T-cell (primary cell): ENCODE results near the gene SERPINI1. TPM values are rescaled to one million over a fixed set of nuclear protein-coding genes. Genes with fewer than 3 reads are reported as not detected.
A peak's percentile ranks its signal among the peaks of the same experiment; 100 is the strongest.

ENCODE experiments used
- ATAC-seq, 4 experiments: fragments of 200-7000 bp in 3 of 4; fragments of 150-1000 bp in 1 of 4; cut with Tn5 transposase; replicated peaks in 1 of 4; 1 replicate in 3 of 4; 2 replicates in 1 of 4; pipeline ENCODE4 v1.10.0; 2021; ENCODE audit warnings: moderate library complexity in 3 of 4, mild to moderate bottlenecking in 2 of 4, moderate number of reproducible peaks in 1 of 4
- CTCF ChIA-PET, 2 donors: fragments of 300-600 bp; sonication (Branson Sonifier 250); formaldehyde crosslinking; loops; one replicate each; lab custom pipeline; 2022; ENCODE audit warnings: antibody characterized with exemption in 2 of 2; lab: Charles Lee
- POLR2A ChIA-PET, 2 donors: fragments of 300-600 bp; sonication (Branson Sonifier 250); formaldehyde crosslinking; loops; one replicate each; lab custom pipeline; 2022; ENCODE audit warnings: antibody characterized with exemption in 2 of 2; lab: Charles Lee
- DNase-seq, 35 experiments: peaks; one replicate each; pipeline versions ENCODE4 v3.0.0 to v3.0.0-alpha.2; 2013 to 2023
- H3K27ac ChIP-seq: one replicate; pipeline ENCODE4 v1.5.1; 2013; ENCODE audit warnings: low read length
- H3K27me3 ChIP-seq, 2 experiments: replicated peaks in 1 of 2; 1 replicate in 1 of 2; 2 replicates in 1 of 2; pipeline versions ENCODE4 v1.6.1 to v1.7.0; 2013; ENCODE audit warnings: low read length in 1 of 2, mixed read lengths in 1 of 2; ENCODE audit not compliant: control insufficient read depth in 2 of 2, insufficient read depth in 2 of 2; ENCODE audit errors: extremely low read depth in 1 of 2
- H3K36me3 ChIP-seq, 2 donors: 1 replicate in 1 of 2; 2 replicates in 1 of 2; pipeline versions ENCODE4 v1.6.1 to v1.7.0; 2013; ENCODE audit warnings: low read length in 1 of 2; ENCODE audit not compliant: control insufficient read depth in 2 of 2, insufficient read depth in 1 of 2; ENCODE audit errors: extremely low read depth in 1 of 2
- H3K4me1 ChIP-seq, 2 experiments: 1 replicate in 1 of 2; 2 replicates in 1 of 2; pipeline versions ENCODE4 v1.6.1 to v1.7.0; 2013; ENCODE audit warnings: low read length in 2 of 2, mixed read lengths in 1 of 2; ENCODE audit not compliant: insufficient read depth in 2 of 2, control insufficient read depth in 1 of 2; ENCODE audit errors: extremely low read depth in 1 of 2
- H3K4me3 ChIP-seq, 2 donors: 1 replicate in 1 of 2; 2 replicates in 1 of 2; pipeline versions ENCODE4 v1.5.1 to v1.7.0; 2013; ENCODE audit warnings: mild to moderate bottlenecking in 2 of 2, low read length in 1 of 2, moderate library complexity in 1 of 2; ENCODE audit not compliant: control insufficient read depth in 1 of 2; ENCODE audit errors: extremely low read depth in 1 of 2
- H3K9me3 ChIP-seq: 2 replicates; pipeline ENCODE4 v1.7.0; 2013
- H3K27ac Mint-ChIP-seq, 2 donors: one replicate each; pipeline ENCODE4 v1.8.0; 2020 to 2021; ENCODE audit warnings: mild to moderate bottlenecking in 2 of 2, mixed read lengths in 2 of 2
- H3K27me3 Mint-ChIP-seq, 2 donors: one replicate each; pipeline ENCODE4 v1.8.0; 2021 to 2022; ENCODE audit warnings: mixed read lengths in 2 of 2
- H3K36me3 Mint-ChIP-seq: one replicate; pipeline ENCODE4 v1.8.0; 2021; ENCODE audit warnings: mixed read lengths
- H3K4me1 Mint-ChIP-seq, 3 donors: one replicate each; pipeline ENCODE4 v1.8.0; 2020 to 2022; ENCODE audit warnings: mixed read lengths in 3 of 3, mild to moderate bottlenecking in 1 of 3
- H3K4me3 Mint-ChIP-seq, 3 donors: one replicate each; pipeline ENCODE4 v1.8.0; 2020 to 2022; ENCODE audit warnings: mild to moderate bottlenecking in 3 of 3, mixed read lengths in 3 of 3, moderate library complexity in 3 of 3
- H3K9me3 Mint-ChIP-seq, 3 donors: one replicate each; pipeline ENCODE4 v1.8.0; 2020 to 2022; ENCODE audit warnings: mixed read lengths in 3 of 3
- WGBS: methylation state at CpG from one replicate; pipeline ENCODE4 v1.1.5; 2013; ENCODE audit warnings: missing lambda C conversion rate; ENCODE audit not compliant: insufficient coverage; 5-methylcytosine and 5-hydroxymethylcytosine counted together
- total RNA-seq, 35 experiments: library from RNA in 6 of 35; stranded (reverse) in 6 of 35; fragments of 120-200 nt in 1 of 35; gene quantifications; one replicate each; pipeline versions ENCODE4 v1.2.1 to v1.2.4 and lab custom pipeline; 2013 to 2026

SERPINI1 gene
- total RNA-seq, 5 donors from 2014 or later (not counting 1 experiment from before 2014, with no cell fraction given): 2.8 to 4.1 (median 3.0) TPM

DNA sequence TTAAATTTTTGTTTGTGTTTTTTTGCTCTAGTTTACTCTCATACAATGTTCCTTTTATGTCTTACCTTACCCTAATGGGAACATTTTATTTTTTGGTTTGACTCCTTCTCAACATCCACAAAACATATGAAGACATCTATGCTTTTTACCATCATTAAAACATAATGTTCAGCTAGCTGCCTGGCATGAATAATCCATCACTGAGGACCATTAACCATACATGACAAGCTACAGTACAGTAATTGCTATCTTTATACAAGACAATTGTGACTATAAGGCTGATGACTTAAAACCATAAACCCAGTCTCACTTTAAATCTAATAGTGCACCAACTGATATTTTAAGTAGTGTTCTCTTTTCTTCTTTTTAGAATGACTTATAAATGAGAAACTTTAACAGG is 13.7 kb downstream of the SERPINI1 start:
- H3K36me3 ChIP-seq: no peaks in the 10 kb centered on the region
- Mint-ChIP-seq H3K27ac (no peak overlapping the region), H3K4me3 (no peak overlapping the region), H3K36me3 (no peaks in the 10 kb centered on the region), H3K27me3 (no peaks in the 10 kb centered on the region), H3K9me3 (no peaks in the 10 kb centered on the region), H3K4me1 (peaks cover 13 to 22% (median 16%) of the 10 kb centered on the region in 3 donors)
- H3K27me3 ChIP-seq: no peaks in the 10 kb centered on the region
- H3K27ac ChIP-seq: no peak overlapping the region
- ChIA-PET POLR2A (interaction anchor here in 1 of 2 donors (0.6 kb wide), 1 partner anchor 56 kb away, joined by 3 read pairs; no protein-coding TSS in a partner anchor), CTCF (interaction anchor here (0.7 to 1.2 kb wide), 2 partner anchors 12 to 369 kb away, joined by 3 read pairs; partner anchors contain the start of gene ZBBX (in 1 of the 2))
- H3K4me1 ChIP-seq: peaks cover 0 to 4% of the 10 kb centered on the region in 2 experiments
- DNase-seq: no peak
- no peak overlapping the region for H3K4me3 ChIP-seq
- ATAC-seq: no peak
- H3K9me3 ChIP-seq: no peaks in the 10 kb centered on the region

DNA sequence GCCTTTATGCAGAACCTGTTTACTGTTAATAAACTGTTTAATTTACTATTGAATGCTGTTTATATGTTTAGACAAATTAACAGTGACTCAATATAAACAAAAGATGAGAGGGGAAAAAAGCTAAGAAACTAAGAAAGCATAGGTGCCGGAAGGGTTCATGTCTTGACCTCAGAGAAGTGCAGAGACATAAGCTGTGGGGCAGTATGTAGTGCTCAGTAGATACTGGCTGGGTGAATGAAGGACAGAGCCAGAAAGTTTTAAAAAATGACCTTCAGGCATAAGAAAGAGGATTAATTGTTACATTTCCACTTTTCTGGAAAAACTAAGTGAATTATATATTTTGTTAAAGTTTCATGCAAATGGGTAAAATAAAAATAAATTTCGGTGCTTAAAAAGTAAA is 14.2 kb downstream of the SERPINI1 start:
- Mint-ChIP-seq H3K27me3 (no peaks in the 10 kb centered on the region), H3K4me3 (no peak overlapping the region), H3K9me3 (no peaks in the 10 kb centered on the region), H3K27ac (peak overlapping the region; percentile 18 to 37), H3K36me3 (no peaks in the 10 kb centered on the region), H3K4me1 (peaks cover 13 to 23% (median 16%) of the 10 kb centered on the region in 3 donors)
- DNase-seq: no peak
- ChIA-PET POLR2A (interaction anchor here (0.6 to 1.1 kb wide), 2 partner anchors 16 to 56 kb away, joined by 3 read pairs; no protein-coding TSS in a partner anchor), CTCF (no interaction called here)
- no peak overlapping the region for H3K27ac ChIP-seq
- no peaks in the 10 kb centered on the region for H3K27me3 ChIP-seq
- no CpG with 5 or more reads among the region's 2 CpGs for WGBS
- no peaks in the 10 kb centered on the region for H3K9me3 ChIP-seq
- no peaks in the 10 kb centered on the region for H3K36me3 ChIP-seq
- H3K4me3 ChIP-seq: no peak overlapping the region
- ATAC-seq: no peak
- H3K4me1 ChIP-seq: peaks cover 0 to 4% of the 10 kb centered on the region in 2 experiments

DNA sequence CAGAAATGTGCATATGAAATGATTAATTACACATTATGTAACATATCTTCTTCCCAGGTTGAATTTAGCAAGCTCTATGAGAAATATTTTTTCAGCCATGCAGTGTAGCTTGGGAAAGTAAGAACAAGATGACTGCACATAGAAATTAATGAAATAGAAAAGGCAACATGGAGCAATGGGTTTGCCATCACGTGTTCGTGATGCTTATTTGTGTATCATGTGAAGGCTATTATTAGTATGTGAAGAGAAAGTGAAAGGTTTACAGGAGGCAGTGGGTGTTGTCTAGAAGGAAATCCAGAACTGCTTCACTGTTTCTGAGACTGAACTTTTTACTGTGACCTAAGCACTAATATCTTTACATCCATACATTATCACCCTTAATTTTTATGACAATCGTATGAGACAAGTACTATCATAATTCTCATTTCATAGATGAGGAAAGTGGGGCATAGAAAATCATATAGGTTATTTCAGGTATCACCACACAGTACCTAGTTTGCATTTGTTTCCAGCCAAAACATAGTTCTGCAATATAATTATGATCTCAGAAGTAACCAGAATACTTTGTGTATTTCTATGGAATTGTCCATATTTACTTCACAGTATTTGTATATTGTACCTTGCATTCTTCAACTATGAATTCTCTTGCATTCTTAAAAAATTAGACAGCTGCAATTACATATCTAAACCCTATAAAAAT is 14.9 kb downstream of the SERPINI1 start:
- H3K27me3 ChIP-seq: no peaks in the 10 kb centered on the region
- Mint-ChIP-seq H3K36me3 (no peaks in the 10 kb centered on the region), H3K4me3 (peak overlapping the region in 2 of 3 donors; percentile 2 to 38), H3K4me1 (peaks cover 16 to 25% (median 16%) of the 10 kb centered on the region in 3 donors), H3K9me3 (no peaks in the 10 kb centered on the region), H3K27ac (peak overlapping the region; percentile 69 to 71), H3K27me3 (no peaks in the 10 kb centered on the region)
- no peak overlapping the region for H3K4me3 ChIP-seq
- no peaks in the 10 kb centered on the region for H3K36me3 ChIP-seq
- ATAC-seq (peak in 3 of 4 experiments; percentile 23 to 77 (median 42)), DNase-seq (peak in 2 of 35 experiments; percentile 1 to 42)
- no peak overlapping the region for H3K27ac ChIP-seq
- H3K4me1 ChIP-seq: peaks cover 0 to 5% of the 10 kb centered on the region in 2 experiments
- H3K9me3 ChIP-seq: no peaks in the 10 kb centered on the region
- CTCF ChIA-PET: no interaction called here
- POLR2A ChIA-PET: interaction anchor here in 1 of 2 donors (1.1 kb wide), 1 partner anchor 17 kb away, joined by 3 read pairs; no protein-coding TSS in a partner anchor
- WGBS: 0% methylated on average over 2 of the region's 3 CpGs

DNA sequence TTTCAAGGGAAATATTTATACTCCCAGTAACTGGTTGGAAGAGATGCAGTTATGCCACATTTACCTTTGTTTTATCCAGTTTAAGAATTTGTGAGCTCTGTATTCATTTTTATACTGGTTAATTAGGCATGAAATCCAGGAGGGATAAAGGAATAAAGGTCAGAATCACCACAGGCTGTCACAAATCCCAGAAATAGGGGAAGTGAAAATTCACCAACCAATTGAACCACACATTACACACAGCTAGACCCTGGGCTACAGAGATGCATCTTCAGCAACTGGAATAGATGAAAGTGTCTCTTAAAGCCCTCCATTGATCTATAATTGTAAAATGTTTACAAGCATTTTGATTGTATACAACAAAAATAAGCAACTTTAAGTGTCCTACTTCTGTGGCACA is 18.5 kb downstream of the SERPINI1 start:
- peaks cover 0 to 6% of the 10 kb centered on the region in 2 experiments for H3K4me1 ChIP-seq
- no peak overlapping the region for H3K4me3 Mint-ChIP-seq
- no peaks in the 10 kb centered on the region for H3K27me3 Mint-ChIP-seq
- no peak for DNase-seq
- H3K4me3 ChIP-seq: no peak overlapping the region
- no peaks in the 10 kb centered on the region for H3K27me3 ChIP-seq
- H3K9me3 ChIP-seq: no peaks in the 10 kb centered on the region
- H3K36me3 ChIP-seq: no peaks in the 10 kb centered on the region
- no peak overlapping the region for H3K27ac Mint-ChIP-seq
- no peak for ATAC-seq
- H3K27ac ChIP-seq: no peak overlapping the region
- no peaks in the 10 kb centered on the region for H3K9me3 Mint-ChIP-seq
- peaks cover 15 to 25% (median 19%) of the 10 kb centered on the region in 3 donors for H3K4me1 Mint-ChIP-seq
- POLR2A ChIA-PET: no interaction called here
- no peaks in the 10 kb centered on the region for H3K36me3 Mint-ChIP-seq
- CTCF ChIA-PET: no interaction called here

DNA sequence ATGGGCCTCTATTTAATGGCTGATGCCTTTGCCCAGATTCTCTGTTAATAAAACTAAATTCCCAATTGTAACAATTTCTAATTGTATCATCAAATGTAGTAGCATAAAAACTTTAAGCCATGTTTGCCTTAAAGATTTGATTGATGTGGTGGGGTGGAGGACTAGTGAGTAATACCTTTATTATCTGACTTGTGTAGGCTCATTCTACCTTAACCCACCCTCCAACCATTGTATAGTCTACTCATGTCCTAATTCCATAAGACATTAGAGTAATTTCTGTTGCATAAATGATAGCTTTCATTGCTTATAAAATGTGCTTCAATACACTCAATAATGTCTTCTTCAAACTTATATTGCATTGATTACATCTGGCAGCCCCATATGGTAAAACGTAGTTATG is 25.8 kb downstream of the SERPINI1 start:
- H3K9me3 ChIP-seq: no peaks in the 10 kb centered on the region
- no peak for ATAC-seq
- CTCF ChIA-PET: no interaction called here
- H3K4me1 ChIP-seq: no peaks in the 10 kb centered on the region
- H3K4me3 ChIP-seq: no peak overlapping the region
- no peak for DNase-seq
- Mint-ChIP-seq H3K27ac (no peak overlapping the region), H3K4me1 (peaks cover 0 to 7% (median 5%) of the 10 kb centered on the region in 3 donors), H3K27me3 (no peaks in the 10 kb centered on the region), H3K36me3 (peaks cover 3% of the 10 kb centered on the region), H3K4me3 (no peak overlapping the region), H3K9me3 (peaks cover 0 to 16% (median 0%) of the 10 kb centered on the region in 3 donors)
- POLR2A ChIA-PET: no interaction called here
- H3K36me3 ChIP-seq: no peaks in the 10 kb centered on the region
- peaks cover 0 to 4% of the 10 kb centered on the region in 2 experiments for H3K27me3 ChIP-seq
- no CpG with 5 or more reads among the region's 1 CpG for WGBS
- H3K27ac ChIP-seq: no peak overlapping the region

DNA sequence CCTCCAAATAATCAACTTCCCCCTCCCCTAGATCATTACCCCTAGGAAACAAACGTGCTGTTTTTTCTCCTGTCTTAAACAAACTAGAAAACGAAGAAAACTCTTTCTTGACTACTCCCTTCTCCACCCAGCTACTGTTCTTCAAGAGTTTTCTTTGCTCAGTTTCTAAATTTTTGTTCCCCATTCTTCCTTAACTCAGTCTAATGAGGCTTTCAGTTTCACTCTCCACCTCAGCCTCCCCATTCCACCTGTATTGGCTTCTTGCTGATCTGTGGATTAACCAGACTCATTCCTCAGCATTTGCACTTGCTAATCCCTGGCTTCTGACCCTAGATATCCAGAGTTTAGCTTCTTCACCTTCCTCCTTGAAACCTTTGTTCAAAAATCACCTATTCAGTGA is 26.8 kb downstream of the SERPINI1 start:
- Mint-ChIP-seq H3K36me3 (peaks cover 3% of the 10 kb centered on the region), H3K4me3 (no peak overlapping the region), H3K4me1 (peaks cover 0 to 7% (median 5%) of the 10 kb centered on the region in 3 donors), H3K27ac (no peak overlapping the region), H3K9me3 (peaks cover 0 to 20% (median 0%) of the 10 kb centered on the region in 3 donors), H3K27me3 (no peaks in the 10 kb centered on the region)
- H3K27ac ChIP-seq: no peak overlapping the region
- no peak for DNase-seq
- H3K36me3 ChIP-seq: no peaks in the 10 kb centered on the region
- peaks cover 0 to 4% of the 10 kb centered on the region in 2 experiments for H3K27me3 ChIP-seq
- no peaks in the 10 kb centered on the region for H3K4me1 ChIP-seq
- ATAC-seq: no peak
- no peak overlapping the region for H3K4me3 ChIP-seq
- ChIA-PET POLR2A (no interaction called here), CTCF (no interaction called here)
- 48% methylated on average over 2 of the region's 2 CpGs for WGBS
- no peaks in the 10 kb centered on the region for H3K9me3 ChIP-seq
